Measurements from ENCODE around the gene IGSF8.

DNA sequence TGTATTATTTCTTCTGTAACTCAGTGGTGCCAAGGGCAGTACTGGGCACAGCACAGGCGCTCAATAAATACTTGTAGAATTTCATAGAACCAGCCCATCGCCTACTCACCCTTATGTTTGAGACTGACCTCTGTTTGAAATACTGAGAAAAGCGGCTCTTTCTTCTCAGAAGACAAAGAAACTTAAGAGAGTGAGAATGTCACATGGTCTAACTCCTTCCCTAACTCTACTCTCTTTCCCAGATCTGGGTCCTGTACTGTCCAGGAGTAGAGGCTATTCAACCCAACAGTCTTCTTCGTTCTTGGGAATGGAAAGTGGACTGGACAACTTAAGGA is 4.2 kb downstream of the IGSF8 start:
- TF ChIP-seq, protein P1, sequence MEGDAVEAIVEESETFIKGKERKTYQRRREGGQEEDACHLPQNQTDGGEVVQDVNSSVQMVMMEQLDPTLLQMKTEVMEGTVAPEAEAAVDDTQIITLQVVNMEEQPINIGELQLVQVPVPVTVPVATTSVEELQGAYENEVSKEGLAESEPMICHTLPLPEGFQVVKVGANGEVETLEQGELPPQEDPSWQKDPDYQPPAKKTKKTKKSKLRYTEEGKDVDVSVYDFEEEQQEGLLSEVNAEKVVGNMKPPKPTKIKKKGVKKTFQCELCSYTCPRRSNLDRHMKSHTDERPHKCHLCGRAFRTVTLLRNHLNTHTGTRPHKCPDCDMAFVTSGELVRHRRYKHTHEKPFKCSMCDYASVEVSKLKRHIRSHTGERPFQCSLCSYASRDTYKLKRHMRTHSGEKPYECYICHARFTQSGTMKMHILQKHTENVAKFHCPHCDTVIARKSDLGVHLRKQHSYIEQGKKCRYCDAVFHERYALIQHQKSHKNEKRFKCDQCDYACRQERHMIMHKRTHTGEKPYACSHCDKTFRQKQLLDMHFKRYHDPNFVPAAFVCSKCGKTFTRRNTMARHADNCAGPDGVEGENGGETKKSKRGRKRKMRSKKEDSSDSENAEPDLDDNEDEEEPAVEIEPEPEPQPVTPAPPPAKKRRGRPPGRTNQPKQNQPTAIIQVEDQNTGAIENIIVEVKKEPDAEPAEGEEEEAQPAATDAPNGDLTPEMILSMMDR (IDR thresholded peaks at IDR 0.05): no peak
- no peak for TF ChIP-seq POLR2A (IDR thresholded peaks at IDR 0.05)
